ENCODE data around the gene DCAKD.
"Not testable (repeated sequence)": the region's sequence is repeated elsewhere in the genome, so short reads cannot be mapped to it uniquely, and the experiment has no call there.

The DCAKD gene

GRCh38 chr17:45052052-45052772, 780 bp upstream of the DCAKD start:
- H3K27ac ChIP-seq (ENCODE audit: low read depth, low read length), result peak overlapping the region; percentile 70
- H2BK12ac ChIP-seq (ENCODE audit: low read length), result no peak overlapping the region
- H3K4ac ChIP-seq (ENCODE audit: low read depth, low read length), result no peak overlapping the region
- peak; percentile 41 to 68 for DNase-seq
- H2AK5ac ChIP-seq (ENCODE audit: low read length), result peak overlapping the region; percentile 47
- peak overlapping the region; percentile 48 for H3K23ac ChIP-seq (ENCODE audit: low read length)
- peak overlapping the region; percentile 53 for H4K91ac ChIP-seq (ENCODE audit: low read depth, low read length)
- H3K9ac ChIP-seq (ENCODE audit: low read length), result peak overlapping the region; percentile 95
- H2AFZ ChIP-seq (ENCODE audit: insufficient read depth, low read length, poor library complexity), result peak overlapping the region; percentile 14
- no peak overlapping the region for H3K14ac ChIP-seq (ENCODE audit: low read length)
- H4K8ac ChIP-seq (ENCODE audit: low read depth, low read length), result peak overlapping the region; percentile 80
- H3K4me3 ChIP-seq (ENCODE audit: low read depth, low read length), result peak overlapping the region; percentile 79
- H2BK120ac ChIP-seq (ENCODE audit: insufficient read depth, low read length, poor library complexity), result peak overlapping the region; percentile 13
- peak overlapping the region; percentile 16 for H4K12ac ChIP-seq (ENCODE audit: low read depth, low read length)
- peaks cover 2 to 14% of the 10 kb centered on the region in 2 experiments for H3K4me1 ChIP-seq (ENCODE audit: control insufficient read depth in 1 of 2, insufficient read depth in 2 of 2, low read length in 2 of 2)
- peak overlapping the region; percentile 3 for H3K18ac ChIP-seq (ENCODE audit: low read length)
- peak overlapping the region; percentile 98 for H3K4me2 ChIP-seq (ENCODE audit: low read length)
- H2BK5ac ChIP-seq (ENCODE audit: low read depth, low read length, poor library complexity), result no peak overlapping the region
- no peaks in the 10 kb centered on the region for H3K27me3 ChIP-seq (ENCODE audit: insufficient read depth, low read length)
- no peaks in the 10 kb centered on the region for H3K36me3 ChIP-seq (ENCODE audit: control insufficient read depth in 1 of 2, insufficient read depth in 2 of 2, low read length in 2 of 2)
- no CpG with 5 or more reads among the region's 36 CpGs for WGBS (ENCODE audit: extremely low coverage, insufficient coverage, insufficient read length)
- H3K79me2 ChIP-seq (ENCODE audit: control insufficient read depth, insufficient read depth, low read length, poor library complexity), result peaks cover 6% of the 10 kb centered on the region
- peaks cover 17% of the 10 kb centered on the region for H3K79me1 ChIP-seq (ENCODE audit: low read length)
- H3K9me3 ChIP-seq (ENCODE audit: insufficient read depth, low read depth, low read length), result no peaks in the 10 kb centered on the region

GRCh38 chr17:45051720-45052051, 254 bp upstream of the DCAKD start:
- not testable (repeated sequence) for H3K4me3 ChIP-seq (ENCODE audit: low read depth, low read length); H2AK5ac ChIP-seq (ENCODE audit: low read length); H3K4me2 ChIP-seq (ENCODE audit: low read length); H2BK12ac ChIP-seq (ENCODE audit: low read length); H4K12ac ChIP-seq (ENCODE audit: low read depth, low read length); H3K79me2 ChIP-seq (ENCODE audit: control insufficient read depth, insufficient read depth, low read length, poor library complexity); H3K9ac ChIP-seq (ENCODE audit: low read length); H3K14ac ChIP-seq (ENCODE audit: low read length); H3K36me3 ChIP-seq (ENCODE audit: control insufficient read depth in 1 of 2, insufficient read depth in 2 of 2, low read length in 2 of 2); H3K9me3 ChIP-seq (ENCODE audit: insufficient read depth, low read depth, low read length); H4K91ac ChIP-seq (ENCODE audit: low read depth, low read length); DNase-seq; H3K27me3 ChIP-seq (ENCODE audit: insufficient read depth, low read length); H3K18ac ChIP-seq (ENCODE audit: low read length); H4K8ac ChIP-seq (ENCODE audit: low read depth, low read length); H2BK120ac ChIP-seq (ENCODE audit: insufficient read depth, low read length, poor library complexity); H2AFZ ChIP-seq (ENCODE audit: insufficient read depth, low read length, poor library complexity); H3K4ac ChIP-seq (ENCODE audit: low read depth, low read length); H3K23ac ChIP-seq (ENCODE audit: low read length); H3K27ac ChIP-seq (ENCODE audit: low read depth, low read length); H2BK5ac ChIP-seq (ENCODE audit: low read depth, low read length, poor library complexity)
- H3K4me1 ChIP-seq (ENCODE audit: control insufficient read depth in 1 of 2, insufficient read depth in 2 of 2, low read length in 2 of 2), result peaks cover 3 to 15% of the 10 kb centered on the region in 2 experiments
- H3K79me1 ChIP-seq (ENCODE audit: low read length), result peaks cover 18% of the 10 kb centered on the region
- no CpG with 5 or more reads among the region's 54 CpGs for WGBS (ENCODE audit: extremely low coverage, insufficient coverage, insufficient read length)

GRCh38 chr17:45050481-45051059, 862 bp downstream of the DCAKD start:
- Histone ChIP-seq H3K79me2 (ENCODE audit: control insufficient read depth, insufficient read depth, low read length, poor library complexity) (peaks cover 11% of the 10 kb centered on the region), H3K4me2 (ENCODE audit: low read length) (peak overlapping the region; percentile 55), H3K36me3 (ENCODE audit: control insufficient read depth in 1 of 2, insufficient read depth in 2 of 2, low read length in 2 of 2) (no peaks in the 10 kb centered on the region), H4K8ac (ENCODE audit: low read depth, low read length) (peak overlapping the region; percentile 82), H3K23ac (ENCODE audit: low read length) (no peak overlapping the region), H3K4me3 (ENCODE audit: low read depth, low read length) (peak overlapping the region; percentile 73), H3K9me3 (ENCODE audit: insufficient read depth, low read depth, low read length) (no peaks in the 10 kb centered on the region), H2BK120ac (ENCODE audit: insufficient read depth, low read length, poor library complexity) (peak overlapping the region; percentile 87), H3K79me1 (ENCODE audit: low read length) (peaks cover 19% of the 10 kb centered on the region), H2BK12ac (ENCODE audit: low read length) (peak overlapping the region; percentile 29), H2BK5ac (ENCODE audit: low read depth, low read length, poor library complexity) (peak overlapping the region; percentile 81), H2AFZ (ENCODE audit: insufficient read depth, low read length, poor library complexity) (no peak overlapping the region), H2AK5ac (ENCODE audit: low read length) (peak overlapping the region; percentile 85), H4K12ac (ENCODE audit: low read depth, low read length) (peak overlapping the region; percentile 74), H3K4ac (ENCODE audit: low read depth, low read length) (peak overlapping the region; percentile 80), H4K91ac (ENCODE audit: low read depth, low read length) (peak overlapping the region; percentile 88), H3K27ac (ENCODE audit: low read depth, low read length) (peak overlapping the region; percentile 89), H3K27me3 (ENCODE audit: insufficient read depth, low read length) (no peaks in the 10 kb centered on the region), H3K18ac (ENCODE audit: low read length) (peak overlapping the region; percentile 62), H3K14ac (ENCODE audit: low read length) (peak overlapping the region; percentile 93), H3K4me1 (ENCODE audit: control insufficient read depth in 1 of 2, insufficient read depth in 2 of 2, low read length in 2 of 2) (peaks cover 5 to 17% of the 10 kb centered on the region in 2 experiments), H3K9ac (ENCODE audit: low read length) (peak overlapping the region; percentile 74)
- DNase-seq, result peak; percentile 65 to 72
- whole genome bisulfite sequencing (ENCODE audit: extremely low coverage, insufficient coverage, insufficient read length), result no CpG with 5 or more reads among the region's 14 CpGs

- Histone ChIP-seq H3K27me3 (ENCODE audit: insufficient read depth, low read length) (no peaks in the 10 kb centered on the region), H2BK12ac (ENCODE audit: low read length) (peak overlapping the region; percentile 17), H2BK5ac (ENCODE audit: low read depth, low read length, poor library complexity) (no peak overlapping the region), H3K23ac (ENCODE audit: low read length) (no peak overlapping the region), H3K79me2 (ENCODE audit: control insufficient read depth, insufficient read depth, low read length, poor library complexity) (peaks cover 11% of the 10 kb centered on the region), H3K18ac (ENCODE audit: low read length) (no peak overlapping the region), H3K9ac (ENCODE audit: low read length) (no peak overlapping the region), H3K14ac (ENCODE audit: low read length) (no peak overlapping the region), H2AFZ (ENCODE audit: insufficient read depth, low read length, poor library complexity) (no peak overlapping the region), H3K27ac (ENCODE audit: low read depth, low read length) (no peak overlapping the region), H3K36me3 (ENCODE audit: control insufficient read depth in 1 of 2, insufficient read depth in 2 of 2, low read length in 2 of 2) (no peaks in the 10 kb centered on the region), H4K8ac (ENCODE audit: low read depth, low read length) (no peak overlapping the region), H2BK120ac (ENCODE audit: insufficient read depth, low read length, poor library complexity) (no peak overlapping the region), H3K4me1 (ENCODE audit: control insufficient read depth in 1 of 2, insufficient read depth in 2 of 2, low read length in 2 of 2) (peaks cover 5 to 17% of the 10 kb centered on the region in 2 experiments), H3K4me2 (ENCODE audit: low read length) (no peak overlapping the region), H2AK5ac (ENCODE audit: low read length) (no peak overlapping the region), H3K4me3 (ENCODE audit: low read depth, low read length) (no peak overlapping the region), H3K9me3 (ENCODE audit: insufficient read depth, low read depth, low read length) (no peaks in the 10 kb centered on the region), H4K12ac (ENCODE audit: low read depth, low read length) (no peak overlapping the region), H4K91ac (ENCODE audit: low read depth, low read length) (no peak overlapping the region), H3K79me1 (ENCODE audit: low read length) (peaks cover 19% of the 10 kb centered on the region), H3K4ac (ENCODE audit: low read depth, low read length) (peak overlapping the region; percentile 64)
- WGBS (ENCODE audit: extremely low coverage, insufficient coverage, insufficient read length), result 100% methylated on average over 2 of the region's 8 CpGs
- DNase-seq, result peak in 1 of 2 donors; percentile 52
Measured at GRCh38 chr17:45048795-45049563, 2.5 kb downstream of the DCAKD start.
